Endodermal cell (in vitro differentiated cells): ENCODE results near the gene XRN2. TPM values are rescaled to one million over a fixed set of nuclear protein-coding genes. Genes with fewer than 3 reads are reported as not detected.

Experiments used
- DNase-seq: peaks from one replicate; pipeline ENCODE4 v3.0.0-alpha.2; 2017
- H3K27ac ChIP-seq: 2 replicates; pipeline ENCODE4 v1.5.1; 2013; ENCODE audit warnings: mild to moderate bottlenecking, low read depth, low read length, moderate library complexity
- H3K27me3 ChIP-seq: 2 replicates; pipeline ENCODE4 v1.6.1; 2013; ENCODE audit warnings: mild to moderate bottlenecking, low read length, moderate library complexity; ENCODE audit not compliant: insufficient read depth, control insufficient read depth, poor library complexity, severe bottlenecking
- H3K36me3 ChIP-seq: 2 replicates; pipeline ENCODE4 v1.7.0; 2013; ENCODE audit warnings: mild to moderate bottlenecking, low read length, moderate library complexity; ENCODE audit not compliant: control insufficient read depth, insufficient read depth
- H3K4me1 ChIP-seq: one replicate; pipeline ENCODE4 v1.7.0; 2013; ENCODE audit warnings: low read length; ENCODE audit not compliant: control insufficient read depth, insufficient read depth
- H3K4me3 ChIP-seq: 2 replicates; pipeline ENCODE4 v1.5.1; 2013; ENCODE audit warnings: mild to moderate bottlenecking, low read length, moderate library complexity
- H3K9ac ChIP-seq: 2 replicates; pipeline ENCODE4 v1.6.1; 2013; ENCODE audit warnings: mild to moderate bottlenecking, low read length, moderate library complexity; ENCODE audit not compliant: poor library complexity, severe bottlenecking; ENCODE audit errors: extremely low read depth
- H3K9me3 ChIP-seq: 2 replicates; pipeline ENCODE4 v1.6.1; 2013; ENCODE audit warnings: mild to moderate bottlenecking, low read length, moderate library complexity; ENCODE audit not compliant: control insufficient read depth
- H3K27ac Mint-ChIP-seq: 2 replicates; pipeline ENCODE4 v1.8.0; 2020; ENCODE audit warnings: mixed read lengths
- H3K27me3 Mint-ChIP-seq: 2 replicates; pipeline ENCODE4 v1.8.0; 2021; ENCODE audit warnings: mild to moderate bottlenecking, mixed read lengths; ENCODE audit not compliant: insufficient read depth
- H3K36me3 Mint-ChIP-seq: 2 replicates; pipeline ENCODE4 v1.8.0; 2020; ENCODE audit warnings: low read depth, mixed read lengths
- H3K4me1 Mint-ChIP-seq: 2 replicates; pipeline ENCODE4 v1.8.0; 2020; ENCODE audit warnings: mixed read lengths
- H3K4me3 Mint-ChIP-seq: 2 replicates; pipeline ENCODE4 v1.8.0; 2020; ENCODE audit warnings: mild to moderate bottlenecking, moderate library complexity, mixed read lengths
- H3K9me3 Mint-ChIP-seq: 2 replicates; pipeline ENCODE4 v1.8.0; 2020; ENCODE audit warnings: mild to moderate bottlenecking, mixed read lengths
- CTCF ChIP-seq: fragments of 200-600 bp; sonication (generic); conservative IDR thresholded peaks from 2 replicates; pipeline ENCODE4 v1.5.0; 2021; ENCODE audit warnings: antibody characterized with exemption, mild to moderate bottlenecking
- WGBS, 2 experiments: methylation state at CpG; one replicate each; pipeline versions ENCODE4 v1.1.5 to v1.1.7; 2013; ENCODE audit warnings: missing lambda C conversion rate in 2 of 2, mixed read lengths in 1 of 2; ENCODE audit not compliant: insufficient coverage in 1 of 2, insufficient read length in 1 of 2; 5-methylcytosine and 5-hydroxymethylcytosine counted together
- total RNA-seq, 2 donors: library from RNA; stranded (reverse); fragmentation: NEBNext Ultra II Directional in 1 of 2; extraction: Animal tissue kit (Norgen Biotek cat#: 25700) in 1 of 2; gene quantifications; 2 replicates in 1 of 2; 3 replicates in 1 of 2; pipeline ENCODE4 v1.2.1, GENCODE V29; 2021

Gene XRN2
- total RNA-seq, 2 donors from 2014 or later = 91.5 to 101 TPM

- Mint-ChIP-seq H3K27ac (no peak overlapping the region), H3K4me3 (no peak overlapping the region), H3K9me3 (no peaks in the 10 kb centered on the region), H3K4me1 (peaks cover 24% of the 10 kb centered on the region), H3K36me3 (peaks cover 32% of the 10 kb centered on the region), H3K27me3 (no peaks in the 10 kb centered on the region)
- no peak for DNase-seq
- no peak overlapping the region for H3K4me3 ChIP-seq
- no peaks in the 10 kb centered on the region for H3K27me3 ChIP-seq
- H3K27ac ChIP-seq = no peak overlapping the region
- no CpG with 5 or more reads among the region's 1 CpG for WGBS, 2 experiments
- TF ChIP-seq CTCF = no peak
- H3K36me3 ChIP-seq = peaks cover 74% of the 10 kb centered on the region
- peaks cover 7% of the 10 kb centered on the region for H3K4me1 ChIP-seq
- H3K9ac ChIP-seq = no peak overlapping the region
- H3K9me3 ChIP-seq = no peaks in the 10 kb centered on the region
Measured at GRCh38 chr20:21355981-21356380, 52.9 kb downstream of the XRN2 start.

GRCh38 chr20:21356386-21356785 lies 53.3 kb downstream of the XRN2 start:
- Mint-ChIP-seq H3K27me3 (no peaks in the 10 kb centered on the region), H3K9me3 (no peaks in the 10 kb centered on the region), H3K27ac (no peak overlapping the region), H3K4me3 (no peak overlapping the region), H3K36me3 (peaks cover 34% of the 10 kb centered on the region), H3K4me1 (peaks cover 26% of the 10 kb centered on the region)
- Histone ChIP-seq H3K9ac (no peak overlapping the region), H3K27ac (no peak overlapping the region), H3K27me3 (no peaks in the 10 kb centered on the region), H3K36me3 (peaks cover 75% of the 10 kb centered on the region), H3K4me3 (no peak overlapping the region), H3K9me3 (no peaks in the 10 kb centered on the region), H3K4me1 (peaks cover 7% of the 10 kb centered on the region)
- no peak for TF ChIP-seq CTCF
- no peak for DNase-seq

- TF ChIP-seq CTCF = no peak
- DNase-seq = no peak
- Histone ChIP-seq H3K9me3 (no peaks in the 10 kb centered on the region), H3K27ac (no peak overlapping the region), H3K4me3 (peak overlapping the region; percentile 41), H3K4me1 (peaks cover 7% of the 10 kb centered on the region), H3K36me3 (peaks cover 74% of the 10 kb centered on the region), H3K27me3 (no peaks in the 10 kb centered on the region), H3K9ac (peak overlapping the region; percentile 3)
- Mint-ChIP-seq H3K27me3 (no peaks in the 10 kb centered on the region), H3K4me1 (peaks cover 32% of the 10 kb centered on the region), H3K27ac (peak overlapping the region; percentile 17), H3K36me3 (peaks cover 42% of the 10 kb centered on the region), H3K4me3 (no peak overlapping the region), H3K9me3 (no peaks in the 10 kb centered on the region)
- WGBS, 2 experiments = 73% methylated on average over 1 of the region's 1 CpG; no CpG with 5 or more reads in 1 of the 2 experiments
Measured at GRCh38 chr20:21357844-21358243, 54.7 kb downstream of the XRN2 start.
